Frontal cortex (tissue), 4 donors: ENCODE data around the gene E4F1. TPM values are rescaled to one million over a fixed set of nuclear protein-coding genes. Genes with fewer than 3 reads are reported as not detected.
A peak's percentile ranks its signal among the peaks of the same experiment; 100 is the strongest.

Experiments used
- DNase-seq, 2 donors: peaks; one replicate each; pipeline ENCODE4 v3.0.0; 2012; ENCODE audit warnings: low spot score in 2 of 2
- FAIRE-seq: peaks from 2 replicates; lab custom pipeline; 2012; peaks lifted over from hg19 to GRCh38; lab: Jason Lieb, UNC
- total RNA-seq: library from RNA; depleted of rRNA; stranded (reverse); fragments of >200 nt; gene quantifications from one replicate; pipeline ENCODE4 v1.2.3, GENCODE V29; 2014
- donor health status: control.
- donor health status: control.
- donor health status: control.

The E4F1 gene, protein sequence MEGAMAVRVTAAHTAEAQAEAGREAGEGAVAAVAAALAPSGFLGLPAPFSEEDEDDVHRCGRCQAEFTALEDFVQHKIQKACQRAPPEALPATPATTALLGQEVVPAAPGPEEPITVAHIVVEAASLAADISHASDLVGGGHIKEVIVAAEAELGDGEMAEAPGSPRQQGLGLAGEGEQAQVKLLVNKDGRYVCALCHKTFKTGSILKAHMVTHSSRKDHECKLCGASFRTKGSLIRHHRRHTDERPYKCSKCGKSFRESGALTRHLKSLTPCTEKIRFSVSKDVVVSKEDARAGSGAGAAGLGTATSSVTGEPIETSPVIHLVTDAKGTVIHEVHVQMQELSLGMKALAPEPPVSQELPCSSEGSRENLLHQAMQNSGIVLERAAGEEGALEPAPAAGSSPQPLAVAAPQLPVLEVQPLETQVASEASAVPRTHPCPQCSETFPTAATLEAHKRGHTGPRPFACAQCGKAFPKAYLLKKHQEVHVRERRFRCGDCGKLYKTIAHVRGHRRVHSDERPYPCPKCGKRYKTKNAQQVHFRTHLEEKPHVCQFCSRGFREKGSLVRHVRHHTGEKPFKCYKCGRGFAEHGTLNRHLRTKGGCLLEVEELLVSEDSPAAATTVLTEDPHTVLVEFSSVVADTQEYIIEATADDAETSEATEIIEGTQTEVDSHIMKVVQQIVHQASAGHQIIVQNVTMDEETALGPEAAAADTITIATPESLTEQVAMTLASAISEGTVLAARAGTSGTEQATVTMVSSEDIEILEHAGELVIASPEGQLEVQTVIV
- 27.3 TPM for total RNA-seq

DNA sequence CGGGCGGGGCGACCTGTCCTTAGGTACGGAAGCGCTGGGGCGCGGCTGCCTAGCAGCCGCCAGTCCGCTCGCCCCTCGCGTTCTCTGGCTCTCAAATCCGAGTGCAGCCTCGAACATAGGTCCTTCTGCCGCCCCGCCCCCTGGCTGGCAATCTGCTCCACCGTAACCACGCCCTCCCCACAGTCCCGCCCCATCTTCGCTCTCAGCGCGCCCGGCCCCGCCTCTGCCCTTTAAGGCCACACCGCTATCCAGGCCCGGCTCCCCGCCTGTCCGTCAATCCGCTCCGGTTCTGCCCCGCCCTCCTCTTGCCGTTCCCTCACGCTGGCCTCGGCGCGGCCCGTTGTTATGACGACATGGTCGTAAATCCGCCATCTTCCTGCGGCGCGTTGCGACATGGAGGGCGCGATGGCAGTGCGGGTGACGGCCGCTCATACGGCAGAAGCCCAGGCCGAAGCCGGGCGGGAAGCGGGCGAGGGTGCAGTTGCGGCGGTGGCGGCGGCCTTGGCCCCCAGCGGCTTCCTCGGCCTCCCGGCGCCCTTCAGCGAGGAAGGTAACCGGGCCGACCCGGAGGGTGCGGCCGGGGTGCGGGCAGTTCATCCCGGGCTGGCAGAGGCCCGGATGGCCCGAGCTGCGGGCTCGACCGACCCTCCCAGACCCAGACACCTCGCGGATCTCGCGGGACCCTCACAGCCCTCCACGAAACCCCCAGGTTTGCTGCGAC is at the start of gene E4F1:
Gene E4F1 (plus strand): TSS at position 371 of the 721 bp plus-strand sequence. CDS start 23 bp downstream, at position 394.
- FAIRE-seq (no peak), DNase-seq (peak; percentile 100)

DNA sequence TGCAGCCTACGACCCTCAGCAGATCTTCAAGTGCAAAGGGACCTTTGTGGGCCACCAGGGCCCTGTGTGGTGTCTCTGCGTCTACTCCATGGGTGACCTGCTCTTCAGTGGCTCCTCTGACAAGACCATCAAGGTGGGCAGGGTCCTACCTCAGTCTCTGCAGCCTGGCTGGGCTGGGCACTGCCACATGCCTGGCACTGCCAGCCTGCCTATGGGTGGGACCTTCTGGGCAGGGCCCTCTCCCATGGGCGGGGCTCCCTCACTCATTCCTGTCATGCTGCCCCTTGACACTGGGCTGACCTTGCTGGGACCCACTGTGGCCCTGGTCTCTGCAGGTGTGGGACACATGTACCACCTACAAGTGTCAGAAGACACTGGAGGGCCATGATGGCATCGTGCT is 49.5 kb upstream of the E4F1 start:
- FAIRE-seq (no peak), DNase-seq (no peak)

DNA sequence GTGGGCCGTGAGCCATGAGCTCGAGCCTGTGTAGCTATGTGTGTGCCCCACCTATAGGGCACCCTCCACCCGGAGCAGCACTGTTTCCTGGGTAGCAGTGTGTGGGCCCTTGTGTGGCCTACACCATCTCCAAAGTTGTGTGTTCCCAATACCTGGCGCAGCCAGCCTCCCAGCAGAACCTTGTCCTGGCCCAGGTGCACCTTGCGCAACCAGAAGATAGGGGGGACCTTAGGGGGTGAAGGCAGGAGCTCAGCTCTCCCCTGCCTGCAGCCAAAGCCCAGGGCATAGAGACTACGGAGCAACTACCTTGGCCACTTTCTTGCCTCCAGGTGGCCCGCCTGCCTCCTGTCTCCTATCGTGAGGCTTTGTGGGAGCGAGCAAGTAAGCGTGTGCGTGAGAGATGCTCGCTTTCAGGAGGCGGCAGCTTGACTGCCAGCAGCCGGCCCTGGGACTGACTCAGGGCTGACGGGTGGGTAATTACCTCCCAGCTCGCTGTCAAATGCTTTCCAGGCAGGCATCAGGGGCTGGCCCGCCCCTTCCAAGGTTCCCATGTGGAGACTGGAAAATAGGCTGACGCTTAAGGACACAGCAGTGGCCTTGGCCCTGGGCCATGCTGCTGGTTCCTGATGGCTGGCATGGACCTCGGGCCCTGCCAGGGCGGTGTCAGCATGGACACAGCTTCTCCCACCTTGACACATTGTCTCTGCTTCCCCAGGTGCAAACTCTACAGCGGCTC is 48.8 kb upstream of the E4F1 start:
- DNase-seq (no peak), FAIRE-seq (no peak)

DNA sequence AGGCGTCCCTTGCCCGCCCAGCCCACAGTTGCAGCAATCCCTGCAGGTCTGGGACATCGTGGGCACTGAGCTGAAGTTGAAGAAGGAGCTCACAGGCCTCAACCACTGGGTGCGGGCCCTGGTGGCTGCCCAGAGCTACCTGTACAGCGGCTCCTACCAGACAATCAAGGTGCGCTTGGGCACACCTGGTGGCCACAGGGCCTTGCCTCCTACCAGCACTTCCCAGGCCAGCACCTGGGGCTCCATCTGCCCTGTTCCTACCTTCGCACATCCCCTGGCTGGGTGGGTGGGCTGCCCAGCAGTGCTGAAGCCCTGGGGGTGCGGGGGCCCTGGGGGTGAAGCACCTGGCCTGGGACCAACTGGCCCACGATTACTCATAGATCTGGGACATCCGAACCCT is 47.9 kb upstream of the E4F1 start:
- no peak for FAIRE-seq

DNA sequence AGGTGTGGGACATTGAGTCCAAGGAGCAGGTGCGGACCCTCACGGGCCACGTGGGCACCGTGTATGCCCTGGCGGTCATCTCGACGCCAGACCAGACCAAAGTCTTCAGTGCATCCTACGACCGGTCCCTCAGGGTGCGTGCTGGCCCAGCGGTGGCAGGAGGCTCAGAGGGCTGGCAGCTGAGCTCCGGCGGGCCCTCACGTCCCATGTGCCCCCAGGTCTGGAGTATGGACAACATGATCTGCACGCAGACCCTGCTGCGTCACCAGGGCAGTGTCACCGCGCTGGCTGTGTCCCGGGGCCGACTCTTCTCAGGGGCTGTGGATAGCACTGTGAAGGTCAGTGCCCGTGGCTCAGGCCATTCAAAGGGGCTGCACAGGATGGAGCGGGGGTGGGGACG is 47.3 kb upstream of the E4F1 start:
- no peak for FAIRE-seq

More for the DNA sequence above, 47.9 kb upstream of the E4F1 start:
- DNase-seq = no peak

DNA sequence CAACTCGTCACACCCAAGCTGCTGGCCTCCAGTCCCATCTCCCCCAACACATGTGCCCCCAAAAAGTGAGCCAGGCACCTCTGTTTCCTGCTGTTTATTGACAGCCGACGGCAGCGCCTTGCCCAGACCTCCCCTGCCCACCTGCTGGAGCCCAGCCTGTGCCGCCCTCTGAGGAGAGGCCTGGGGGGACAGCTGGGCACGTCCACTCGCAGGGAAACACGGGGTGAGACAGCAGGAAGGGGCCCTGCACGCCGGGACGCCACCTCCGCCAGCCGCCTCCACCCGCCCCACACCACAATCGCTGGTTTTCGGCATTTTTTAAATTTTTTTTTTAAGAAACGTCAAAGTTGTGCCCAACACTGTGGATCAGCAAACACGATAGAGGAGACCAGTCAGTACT is 46.3 kb upstream of the E4F1 start:
- no peak for FAIRE-seq
- DNase-seq = no peak

More for the DNA sequence above, 47.3 kb upstream of the E4F1 start:
- DNase-seq = no peak

DNA sequence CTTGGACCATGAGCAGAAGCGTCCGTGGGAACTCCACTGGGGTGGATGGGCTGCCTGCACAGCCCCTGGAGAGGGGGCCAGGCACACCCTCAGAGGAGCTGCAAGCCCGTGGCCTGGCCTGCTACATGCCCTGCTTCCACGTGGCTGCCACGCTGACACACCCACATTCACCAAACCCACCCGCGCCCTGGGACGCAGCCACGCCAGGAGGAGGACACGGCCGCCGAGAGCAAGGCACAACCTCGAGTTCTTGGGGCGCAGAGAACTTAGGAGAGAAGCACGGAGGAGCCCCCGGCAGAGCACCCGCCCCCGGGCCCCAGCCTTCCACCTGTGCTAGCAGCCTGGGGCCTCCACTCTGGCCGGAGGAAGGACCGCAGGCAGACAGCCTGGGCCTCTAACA is 45.8 kb upstream of the E4F1 start:
- DNase-seq (no peak), FAIRE-seq (no peak)

DNA sequence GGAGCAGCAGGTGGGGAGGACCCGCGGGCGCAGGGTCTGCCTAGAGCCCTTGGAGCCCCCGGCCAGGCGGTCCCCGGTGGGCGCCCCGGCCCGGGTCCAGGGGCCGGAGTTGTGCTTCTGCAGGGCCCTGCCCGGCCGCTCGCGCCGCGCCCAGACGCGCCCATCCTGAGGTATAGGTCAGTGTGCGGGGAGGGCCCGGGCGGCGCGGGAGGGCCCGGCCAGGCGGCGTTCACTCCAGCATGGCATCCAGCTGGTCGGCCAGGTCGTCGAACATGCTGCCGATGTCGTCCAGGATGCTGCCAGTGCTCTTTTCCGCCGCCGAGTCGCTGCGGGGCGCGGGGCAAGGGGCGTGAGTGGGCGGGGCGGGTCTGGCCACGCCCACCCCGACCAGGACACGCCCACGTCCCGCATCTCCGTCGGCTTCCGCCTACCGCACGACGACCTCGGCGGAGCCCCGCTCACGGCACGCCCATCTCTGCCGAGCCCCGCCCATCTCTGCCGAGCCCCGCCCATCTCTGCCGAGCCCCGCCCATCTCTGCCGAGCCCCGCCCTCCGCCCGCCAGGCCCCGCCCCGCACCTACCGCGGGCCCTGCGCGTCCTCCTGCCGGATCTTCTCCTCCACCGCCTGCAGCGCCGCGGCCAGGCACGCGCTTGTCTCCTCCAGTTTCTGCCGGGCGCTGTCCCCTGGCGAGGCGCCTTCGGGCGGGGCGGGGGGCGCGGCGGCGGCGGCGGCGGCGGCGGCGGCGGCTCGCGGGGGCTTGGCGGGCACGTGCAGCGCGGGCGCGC is 44.9 kb upstream of the E4F1 start:
- DNase-seq (no peak), FAIRE-seq (no peak)

DNA sequence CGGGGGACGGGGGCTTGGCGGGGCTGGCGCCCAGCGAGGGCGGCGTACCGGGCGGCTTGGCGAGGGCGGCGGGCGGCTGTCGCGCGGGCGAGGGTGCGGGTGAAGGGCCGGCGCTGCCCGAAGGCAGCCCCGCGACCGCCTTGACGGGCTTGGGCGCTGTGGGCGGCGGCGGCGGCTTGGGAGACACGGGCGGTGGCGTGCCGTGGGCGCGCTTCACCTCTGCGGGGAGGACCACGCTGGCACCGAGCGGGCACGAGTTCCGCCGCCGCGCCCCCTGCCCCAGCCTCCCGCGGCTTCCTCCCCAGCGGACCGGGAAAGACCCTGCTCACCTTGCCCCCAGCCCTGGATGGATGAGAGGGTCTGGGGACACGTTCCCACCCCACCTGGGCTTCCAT is 44.3 kb upstream of the E4F1 start:
- no peak for FAIRE-seq
- DNase-seq = no peak

DNA sequence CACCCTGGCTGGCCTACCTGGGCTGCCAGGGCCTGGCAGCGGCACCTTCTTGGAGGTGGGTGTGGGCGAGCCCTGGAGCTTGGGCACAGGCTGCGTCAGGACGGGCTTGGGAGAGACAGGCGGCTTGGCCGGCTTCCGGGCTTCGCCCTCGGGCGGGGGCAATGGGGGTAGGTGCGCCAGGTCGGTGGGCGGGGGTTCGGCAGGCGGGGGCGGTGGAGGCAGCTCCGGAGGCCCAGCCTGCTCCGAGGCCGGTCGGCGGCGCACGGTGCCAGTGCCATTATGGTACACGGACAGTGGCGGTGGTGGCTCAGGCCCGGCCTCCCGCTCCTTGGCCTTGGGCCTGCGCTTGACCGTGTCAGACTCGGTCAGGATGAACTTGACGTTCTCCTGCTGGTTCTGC is 43.8 kb upstream of the E4F1 start:
- no peak for DNase-seq
- no peak for FAIRE-seq

DNA sequence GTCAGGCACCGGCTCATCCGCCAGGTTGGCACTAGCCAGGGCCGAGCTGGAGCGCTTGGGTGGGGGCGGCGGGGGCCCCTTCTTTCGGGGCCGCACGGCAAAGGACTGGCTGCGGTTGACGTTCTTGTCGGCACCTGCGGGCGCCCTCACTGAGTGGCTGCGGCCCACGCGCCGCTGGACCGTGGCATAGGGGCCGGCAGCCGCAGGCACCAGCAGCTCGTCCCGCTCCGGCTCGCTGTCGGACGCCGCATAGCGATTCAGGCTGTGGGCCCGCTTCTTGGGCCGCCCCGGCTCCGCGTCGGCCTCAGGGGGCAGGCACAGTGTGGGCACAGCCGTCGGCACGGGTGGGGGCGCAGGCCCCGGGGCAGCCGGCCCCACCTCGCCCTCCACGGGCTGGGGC is 42.9 kb upstream of the E4F1 start:
- no peak for DNase-seq
- no peak for FAIRE-seq

DNA sequence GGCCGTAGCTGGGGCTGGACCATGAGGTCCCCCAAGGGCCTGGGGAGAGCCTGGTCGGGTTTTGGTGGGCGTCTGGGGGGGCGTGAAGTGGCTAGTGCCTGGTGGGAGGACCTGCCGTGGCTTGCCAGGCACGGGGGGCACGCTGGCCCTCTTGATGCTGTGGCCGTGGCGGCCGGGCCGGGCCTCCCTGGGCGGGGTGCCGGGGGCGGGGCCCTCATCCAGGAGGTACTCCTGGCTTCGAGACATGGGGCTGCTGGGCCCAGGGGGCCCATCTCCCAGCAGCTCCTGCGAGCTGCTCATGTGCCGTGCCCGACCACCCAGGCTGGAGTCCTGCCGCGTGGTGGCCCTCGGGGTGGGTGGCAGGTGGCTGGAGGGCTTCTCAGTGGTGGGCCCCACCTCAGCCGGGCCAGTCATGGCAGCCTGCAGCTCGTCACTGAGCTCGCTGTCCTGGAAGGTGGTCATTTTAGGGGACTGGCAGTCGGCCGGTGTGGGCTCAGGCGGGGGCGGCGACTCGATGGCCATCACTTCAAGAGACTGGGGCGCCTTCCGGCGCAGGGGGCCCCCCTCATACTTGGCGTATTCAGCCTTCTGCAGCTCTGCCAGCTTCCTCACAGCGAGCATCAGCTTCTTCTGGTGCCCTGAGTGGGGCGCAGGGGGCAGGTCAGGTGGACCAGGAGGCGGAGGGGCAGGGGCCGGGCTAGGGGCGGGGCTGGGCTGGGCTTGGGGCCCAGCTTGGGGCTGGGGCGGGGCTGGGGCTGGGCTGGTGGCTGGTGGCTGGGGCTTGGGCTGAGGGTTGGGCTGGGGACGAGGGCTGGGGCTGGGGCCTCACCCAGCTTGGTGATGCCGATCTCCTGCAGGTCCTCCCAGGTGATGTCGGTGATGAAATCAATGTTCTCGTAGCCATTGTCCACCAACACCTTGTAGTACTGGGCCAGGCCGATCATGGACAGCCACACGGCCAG is 42.1 kb upstream of the E4F1 start:
- FAIRE-seq = no peak
- DNase-seq = no peak

DNA sequence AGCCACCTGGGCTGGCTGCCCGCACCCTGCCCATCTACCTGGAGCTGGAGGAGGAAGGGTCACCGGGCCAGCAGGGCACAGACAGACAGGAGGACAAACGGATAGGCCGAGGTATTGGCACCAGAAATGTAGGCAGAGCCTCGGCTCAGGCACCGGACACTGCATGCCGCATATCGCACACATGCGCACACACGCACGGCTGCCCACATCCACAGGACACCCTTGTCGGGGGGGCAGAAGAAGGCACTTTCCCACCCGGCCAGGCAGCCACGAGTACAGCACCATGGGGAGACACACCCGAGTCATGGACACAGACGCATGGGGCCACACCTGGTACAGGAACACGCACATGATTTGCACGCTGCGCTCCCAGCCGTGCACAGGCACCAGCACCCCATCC is 41.4 kb upstream of the E4F1 start:
- FAIRE-seq = no peak
- DNase-seq = no peak

DNA sequence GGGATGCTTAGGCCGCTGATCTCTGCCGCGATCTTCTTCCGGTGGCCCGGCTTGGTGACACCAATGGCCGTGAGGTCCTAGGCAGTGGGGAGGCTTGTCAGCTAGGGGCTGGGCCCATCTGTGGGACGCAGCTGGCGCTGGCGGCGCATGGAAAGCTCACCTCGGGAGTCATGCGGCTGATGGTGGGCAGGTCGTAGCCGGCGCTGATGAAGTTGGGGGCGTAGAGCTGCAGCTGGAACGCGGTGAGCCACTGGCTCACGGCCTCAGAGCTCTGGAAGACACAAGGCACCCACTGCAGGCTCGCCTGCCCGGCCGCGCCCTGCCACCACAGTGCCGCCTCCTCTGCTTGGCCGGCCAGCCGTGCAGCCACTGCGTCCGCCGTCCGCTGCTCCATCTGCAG is 39.7 kb upstream of the E4F1 start:
- FAIRE-seq = no peak
- no peak for DNase-seq

DNA sequence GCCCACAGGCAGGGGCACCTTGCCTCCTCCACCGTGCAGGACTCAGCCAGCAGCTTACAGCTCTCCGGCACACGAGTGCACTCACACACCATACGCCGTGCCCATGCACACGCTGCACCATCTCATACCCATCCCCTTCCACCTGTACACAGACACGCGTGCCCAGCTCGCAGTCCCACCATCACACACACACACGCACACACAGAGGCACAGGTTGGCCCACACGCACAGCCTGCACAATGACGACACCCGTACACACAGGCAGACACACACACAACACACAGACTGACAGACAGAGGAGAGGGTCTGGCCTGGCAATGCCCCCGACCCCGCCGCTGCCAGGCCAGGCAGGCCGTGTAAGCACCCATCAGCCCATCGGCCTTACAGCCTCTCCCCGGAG is 39.0 kb upstream of the E4F1 start:
- DNase-seq (no peak), FAIRE-seq (no peak)

DNA sequence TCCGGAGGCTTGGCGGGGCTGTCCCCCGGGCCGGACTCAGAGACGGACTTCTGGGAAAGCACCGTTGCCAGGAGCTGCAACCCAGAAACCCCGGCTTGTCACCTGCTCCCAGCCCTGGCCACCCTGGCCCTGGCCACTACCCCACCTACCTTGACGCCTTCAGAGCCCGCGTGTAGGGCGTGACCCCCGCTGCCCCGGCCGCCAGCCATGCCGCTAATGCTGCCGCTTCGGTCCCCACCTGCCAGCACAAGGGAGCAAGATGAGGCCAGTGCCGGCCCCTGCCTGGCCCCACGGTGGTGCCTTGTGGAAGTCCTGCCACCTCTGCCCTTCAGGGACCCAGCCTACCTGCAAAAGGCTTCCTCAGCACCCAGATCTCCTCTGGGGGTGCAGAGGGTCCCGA is 38.4 kb upstream of the E4F1 start:
- FAIRE-seq (no peak), DNase-seq (no peak)

DNA sequence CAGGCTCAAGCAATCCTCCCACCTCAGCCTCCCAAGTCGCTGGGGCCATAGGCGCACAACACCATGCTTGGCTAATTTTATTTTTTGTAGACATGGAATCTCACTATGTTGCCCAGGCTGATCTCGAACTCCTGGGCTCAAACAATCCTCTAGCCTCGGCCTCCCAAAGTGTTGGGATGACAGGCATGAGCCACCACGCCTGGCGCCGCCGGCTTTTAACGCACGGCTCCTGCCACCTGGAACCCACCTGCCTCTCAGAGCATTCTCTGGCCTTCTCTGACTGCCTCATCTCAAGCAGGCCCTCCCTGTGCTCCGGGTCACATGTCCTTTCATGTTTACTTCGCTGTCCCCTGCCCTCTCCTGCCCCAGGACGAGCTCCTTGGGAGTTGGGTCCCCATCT is 37.3 kb upstream of the E4F1 start:
- FAIRE-seq (no peak), DNase-seq (no peak)

DNA sequence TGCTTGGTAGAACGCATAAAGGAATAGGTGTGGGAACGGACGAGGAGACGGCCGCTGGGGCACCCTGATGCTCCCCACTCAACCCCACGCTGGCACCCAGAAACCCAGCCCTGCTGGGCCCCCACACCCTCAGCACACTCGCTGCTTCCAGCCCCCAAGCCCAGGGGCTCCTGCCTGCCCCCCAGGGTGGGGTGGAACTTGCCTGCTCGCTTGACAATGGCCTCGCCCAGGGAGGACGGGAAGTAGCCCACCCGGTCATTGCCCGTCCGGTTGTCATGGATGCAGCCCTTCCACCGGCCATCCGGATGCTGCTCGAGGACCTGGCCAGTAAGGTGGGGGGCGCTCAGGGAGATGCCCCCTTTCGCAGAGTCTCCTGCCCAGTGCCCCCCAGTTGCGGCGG is 36.9 kb upstream of the E4F1 start:
- FAIRE-seq = no peak

More for the DNA sequence above, 36.9 kb upstream of the E4F1 start:
- no peak for DNase-seq
